WTC11 (cell line): ENCODE measurements around the gene DCUN1D2. TPM values are rescaled to one million over a fixed set of nuclear protein-coding genes. Genes with fewer than 3 reads are reported as not detected.
A peak's percentile ranks its signal among the peaks of the same experiment; 100 is the strongest.

Source experiments
- ATAC-seq: fragments of 200-7000 bp; cut with Tn5 transposase; 2 replicates; pipeline ENCODE4 v1.10.0; 2021; ENCODE audit warnings: mild to moderate bottlenecking, moderate library complexity
- CTCF ChIA-PET: fragments of 300-600 bp; sonication (Branson Sonifier 250); formaldehyde crosslinking; loops from one replicate; lab custom pipeline; 2021; ENCODE audit warnings: antibody characterized with exemption; lab: Charles Lee
- POLR2A ChIA-PET: fragments of 350-600 bp; sonication (Branson Sonifier 250); formaldehyde crosslinking; loops from one replicate; lab custom pipeline; 2021; ENCODE audit warnings: antibody characterized with exemption; lab: Charles Lee
- DNase-seq: peaks from one replicate; pipeline ENCODE4 v3.0.0; 2021; ENCODE audit warnings: low spot score
- H3K27ac Mint-ChIP-seq: 2 replicates; pipeline ENCODE4 v1.8.0; 2021; ENCODE audit warnings: mixed read lengths
- H3K27me3 Mint-ChIP-seq: 2 replicates; pipeline ENCODE4 v1.8.0; 2021; ENCODE audit warnings: low read depth, mild to moderate bottlenecking, moderate library complexity, mixed read lengths
- H3K36me3 Mint-ChIP-seq: 2 replicates; pipeline ENCODE4 v1.8.0; 2021; ENCODE audit warnings: mixed read lengths
- H3K4me1 Mint-ChIP-seq: 2 replicates; pipeline ENCODE4 v1.8.0; 2022; ENCODE audit warnings: mixed read lengths
- H3K4me3 Mint-ChIP-seq: 2 replicates; pipeline ENCODE4 v1.8.0; 2021; ENCODE audit warnings: mild to moderate bottlenecking, moderate library complexity, mixed read lengths
- H3K9me3 Mint-ChIP-seq: 2 replicates; pipeline ENCODE4 v1.8.0; 2021; ENCODE audit warnings: mixed read lengths
- ARID4B ChIP-seq: sonication (generic); formaldehyde crosslinking; IDR thresholded peaks from 2 replicates; pipeline ENCODE4 v1.8.0; 2023; ENCODE audit warnings: missing genetic modification reagents, mild to moderate bottlenecking, borderline replicate concordance
- CREB1 ChIP-seq: sonication (generic); formaldehyde crosslinking; IDR thresholded peaks from 2 replicates; pipeline ENCODE4 v1.8.0; 2023; ENCODE audit warnings: mild to moderate bottlenecking, missing genetic modification reagents
- FOXJ3 ChIP-seq: sonication (generic); formaldehyde crosslinking; IDR thresholded peaks from 2 replicates; pipeline ENCODE4 v1.9.0; 2021; ENCODE audit warnings: missing genetic modification reagents, mild to moderate bottlenecking, borderline replicate concordance
- FOXP1 ChIP-seq: sonication (generic); formaldehyde crosslinking; IDR thresholded peaks from 2 replicates; pipeline ENCODE4 v1.8.0; 2022; ENCODE audit warnings: missing genetic modification reagents, mild to moderate bottlenecking, moderate library complexity, borderline replicate concordance
- GABPB1 ChIP-seq: sonication (generic); formaldehyde crosslinking; IDR thresholded peaks from 2 replicates; pipeline ENCODE4 v1.8.1; 2023; ENCODE audit warnings: mild to moderate bottlenecking, missing genetic modification reagents
- GRHL2 ChIP-seq: fragments of 250-450 bp; sonication (Bioruptor Pico); IDR thresholded peaks from 2 replicates; pipeline ENCODE4 v1.8.0; 2022; ENCODE audit warnings: mild to moderate bottlenecking, moderate library complexity; ENCODE audit not compliant: insufficient replicate concordance, severe bottlenecking
- HMGA2 ChIP-seq: fragments of 250-450 bp; sonication (Bioruptor Pico); IDR thresholded peaks from 2 replicates; pipeline ENCODE4 v1.4.0; 2021; ENCODE audit warnings: mild to moderate bottlenecking, moderate library complexity
- IRF2 ChIP-seq: sonication (generic); formaldehyde crosslinking; IDR thresholded peaks from 2 replicates; pipeline ENCODE4 v1.8.0; 2022; ENCODE audit warnings: low read depth, missing genetic modification reagents, borderline replicate concordance
- NFATC4 ChIP-seq: fragments of 250-450 bp; sonication (Bioruptor Pico); IDR thresholded peaks from 2 replicates; pipeline ENCODE4 v1.9.0; 2021; ENCODE audit warnings: mild to moderate bottlenecking
- SMAD3 ChIP-seq: sonication (generic); formaldehyde crosslinking; IDR thresholded peaks from 2 replicates; pipeline ENCODE4 v1.8.0; 2022; ENCODE audit warnings: missing genetic modification reagents, mild to moderate bottlenecking, borderline replicate concordance
- SMAD4 ChIP-seq: sonication (generic); formaldehyde crosslinking; IDR thresholded peaks from 2 replicates; pipeline ENCODE4 v1.8.0; 2022; ENCODE audit warnings: mild to moderate bottlenecking, missing genetic modification reagents
- SOX15 ChIP-seq: fragments of 250-450 bp; sonication (Bioruptor Pico); IDR thresholded peaks from 2 replicates; pipeline ENCODE4 v1.9.0; 2021; ENCODE audit warnings: mild to moderate bottlenecking
- USF1 ChIP-seq: sonication (generic); formaldehyde crosslinking; IDR thresholded peaks from 2 replicates; pipeline ENCODE4 v1.8.0; 2022; ENCODE audit warnings: mild to moderate bottlenecking, missing genetic modification reagents
- ZBTB21 ChIP-seq: sonication (generic); formaldehyde crosslinking; IDR thresholded peaks from 2 replicates; pipeline ENCODE4 v1.8.1; 2023; ENCODE audit warnings: mild to moderate bottlenecking, missing genetic modification reagents, borderline replicate concordance
- ZBTB43 ChIP-seq: sonication (generic); formaldehyde crosslinking; IDR thresholded peaks from 2 replicates; pipeline ENCODE4 v1.8.1; 2023; ENCODE audit warnings: mild to moderate bottlenecking, missing genetic modification reagents
- ZNF232 ChIP-seq: sonication (generic); formaldehyde crosslinking; IDR thresholded peaks from 2 replicates; pipeline ENCODE4 v1.8.0; 2022; ENCODE audit warnings: mild to moderate bottlenecking, missing genetic modification reagents
- ZNF396 ChIP-seq: fragments of 250-450 bp; sonication (Bioruptor Pico); IDR thresholded peaks from 2 replicates; pipeline ENCODE4 v1.8.0; 2021; ENCODE audit warnings: mild to moderate bottlenecking, moderate library complexity, borderline replicate concordance
- total RNA-seq: library from RNA; stranded (reverse); gene quantifications from 3 replicates; pipeline ENCODE4 v1.2.3, GENCODE V29; 2021
- TF ChIP-seq, protein P1 (sequence below): fragments of 250-450 bp; sonication (Bioruptor Pico); IDR thresholded peaks from 2 replicates; pipeline ENCODE4 v2.1.2; 2022; ENCODE audit warnings: mild to moderate bottlenecking, moderate library complexity
- TF ChIP-seq, protein P2 (sequence below): fragments of 250-450 bp; sonication (Bioruptor Pico); conservative IDR thresholded peaks from 2 replicates; pipeline ENCODE4 v1.9.0; 2021; ENCODE audit warnings: mild to moderate bottlenecking
- TF ChIP-seq, protein P3 (sequence below): fragments of 250-450 bp; sonication (Bioruptor Pico); IDR thresholded peaks from 2 replicates; pipeline ENCODE4 v1.9.0; 2021; ENCODE audit warnings: mild to moderate bottlenecking, borderline replicate concordance

Gene DCUN1D2
- total RNA-seq, 1 experiment from 2014 or later, result 42.5 TPM

DNA sequence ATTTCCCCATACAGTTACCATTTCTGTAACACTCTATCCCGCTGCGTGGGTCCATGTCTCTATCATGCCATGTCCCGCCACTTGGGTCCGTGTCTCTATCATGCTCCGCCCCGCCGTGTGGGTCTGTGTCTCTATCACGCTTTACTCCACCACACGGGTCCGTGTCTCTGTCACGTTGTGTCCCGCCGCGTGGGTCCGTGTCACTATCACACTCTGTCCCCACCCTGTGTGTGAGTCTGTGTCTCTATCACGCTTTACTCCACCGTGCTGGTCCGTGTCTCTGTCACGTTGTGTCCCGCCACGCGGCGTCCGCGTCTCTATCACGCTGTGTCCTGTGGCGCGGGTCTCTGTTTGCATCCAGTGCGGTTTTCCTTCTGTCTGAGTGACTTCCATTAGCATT is 48.9 kb downstream of the DCUN1D2 start:
- Mint-ChIP-seq H3K27ac (no peak overlapping the region), H3K27me3 (no peaks in the 10 kb centered on the region), H3K9me3 (0 out of 2 replicates have a peak, but pooled peaks cover 5% of the 10 kb centered on the region), H3K4me3 (no peak overlapping the region), H3K36me3 (peaks cover 5% of the 10 kb centered on the region), H3K4me1 (no peaks in the 10 kb centered on the region)
- ATAC-seq, result no peak
- CTCF ChIA-PET, result no interaction called here
- no peak for DNase-seq
- POLR2A ChIA-PET, result no interaction called here
- TF ChIP-seq ZBTB43 (CRISPR knock-in tag) (no peak), ARID4B (CRISPR knock-in tag) (no peak), SMAD3 (CRISPR knock-in tag) (no peak), IRF2 (no peak)

- H3K27ac Mint-ChIP-seq, result no peak overlapping the region
- no peaks in the 10 kb centered on the region for H3K4me1 Mint-ChIP-seq
- ChIA-PET POLR2A (no interaction called here), CTCF (interaction anchor here (0.8 kb wide), 1 partner anchor 14 kb away, joined by 3 read pairs; no protein-coding TSS in a partner anchor)
- peak; percentile 24; the same call in 1 of the 2 replicates for ATAC-seq
- no peaks in the 10 kb centered on the region for H3K27me3 Mint-ChIP-seq
- TF ChIP-seq NFATC4 (CRISPR knock-in tag) (no peak), USF1 (CRISPR knock-in tag) (no peak), SMAD3 (CRISPR knock-in tag) (no peak), SOX15 (CRISPR knock-in tag) (no peak), FOXP1 (CRISPR knock-in tag) (no peak), ZNF232 (CRISPR knock-in tag) (no peak), GABPB1 (CRISPR knock-in tag) (no peak), HMGA2 (no peak), ZNF396 (CRISPR knock-in tag) (no peak), FOXJ3 (no peak), GRHL2 (CRISPR knock-in tag) (no peak), ZBTB21 (CRISPR knock-in tag) (no peak), SMAD4 (CRISPR knock-in tag) (no peak), CREB1 (CRISPR knock-in tag) (no peak)
- TF ChIP-seq, protein P1, sequence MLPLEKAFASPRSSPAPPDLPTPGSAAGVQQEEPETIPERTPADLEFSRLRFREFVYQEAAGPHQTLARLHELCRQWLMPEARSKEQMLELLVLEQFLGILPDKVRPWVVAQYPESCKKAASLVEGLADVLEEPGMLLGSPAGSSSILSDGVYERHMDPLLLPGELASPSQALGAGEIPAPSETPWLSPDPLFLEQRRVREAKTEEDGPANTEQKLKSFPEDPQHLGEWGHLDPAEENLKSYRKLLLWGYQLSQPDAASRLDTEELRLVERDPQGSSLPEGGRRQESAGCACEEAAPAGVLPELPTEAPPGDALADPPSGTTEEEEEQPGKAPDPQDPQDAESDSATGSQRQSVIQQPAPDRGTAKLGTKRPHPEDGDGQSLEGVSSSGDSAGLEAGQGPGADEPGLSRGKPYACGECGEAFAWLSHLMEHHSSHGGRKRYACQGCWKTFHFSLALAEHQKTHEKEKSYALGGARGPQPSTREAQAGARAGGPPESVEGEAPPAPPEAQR, result no peak
- TF ChIP-seq, protein P2, sequence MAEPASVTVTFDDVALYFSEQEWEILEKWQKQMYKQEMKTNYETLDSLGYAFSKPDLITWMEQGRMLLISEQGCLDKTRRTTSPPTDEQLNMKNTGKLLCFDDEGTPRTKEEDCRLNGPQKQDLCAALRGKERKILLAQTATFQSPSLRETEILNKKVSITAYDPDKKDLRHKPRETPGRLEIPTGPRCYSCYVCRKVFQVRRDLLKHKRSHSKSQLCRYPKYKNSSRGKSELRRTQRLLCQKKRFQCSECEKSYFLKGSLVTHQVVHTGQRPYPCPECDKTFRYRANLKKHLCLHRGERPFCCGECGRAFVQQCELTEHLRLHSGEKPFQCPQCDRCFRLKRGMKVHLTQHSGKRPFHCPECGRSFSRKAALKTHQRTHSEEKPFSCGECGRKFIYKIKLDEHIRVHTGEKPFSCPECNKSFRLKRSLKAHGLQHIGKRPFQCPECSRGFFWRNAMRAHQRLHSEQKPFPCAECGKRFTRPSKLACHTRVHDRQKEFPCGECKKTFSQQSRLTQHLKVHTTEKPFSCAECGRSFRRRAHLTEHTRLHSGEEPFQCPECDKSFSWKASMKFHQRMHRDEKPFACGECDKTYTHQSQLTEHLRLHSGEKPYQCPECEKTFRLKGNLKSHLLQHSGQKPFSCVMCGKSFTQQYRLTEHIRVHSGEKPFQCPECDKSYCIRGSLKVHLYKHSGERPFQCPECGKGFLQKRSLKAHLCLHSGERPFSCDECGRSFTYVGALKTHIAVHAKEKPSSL (CRISPR knock-in tag), result no peak
- TF ChIP-seq, protein P3, sequence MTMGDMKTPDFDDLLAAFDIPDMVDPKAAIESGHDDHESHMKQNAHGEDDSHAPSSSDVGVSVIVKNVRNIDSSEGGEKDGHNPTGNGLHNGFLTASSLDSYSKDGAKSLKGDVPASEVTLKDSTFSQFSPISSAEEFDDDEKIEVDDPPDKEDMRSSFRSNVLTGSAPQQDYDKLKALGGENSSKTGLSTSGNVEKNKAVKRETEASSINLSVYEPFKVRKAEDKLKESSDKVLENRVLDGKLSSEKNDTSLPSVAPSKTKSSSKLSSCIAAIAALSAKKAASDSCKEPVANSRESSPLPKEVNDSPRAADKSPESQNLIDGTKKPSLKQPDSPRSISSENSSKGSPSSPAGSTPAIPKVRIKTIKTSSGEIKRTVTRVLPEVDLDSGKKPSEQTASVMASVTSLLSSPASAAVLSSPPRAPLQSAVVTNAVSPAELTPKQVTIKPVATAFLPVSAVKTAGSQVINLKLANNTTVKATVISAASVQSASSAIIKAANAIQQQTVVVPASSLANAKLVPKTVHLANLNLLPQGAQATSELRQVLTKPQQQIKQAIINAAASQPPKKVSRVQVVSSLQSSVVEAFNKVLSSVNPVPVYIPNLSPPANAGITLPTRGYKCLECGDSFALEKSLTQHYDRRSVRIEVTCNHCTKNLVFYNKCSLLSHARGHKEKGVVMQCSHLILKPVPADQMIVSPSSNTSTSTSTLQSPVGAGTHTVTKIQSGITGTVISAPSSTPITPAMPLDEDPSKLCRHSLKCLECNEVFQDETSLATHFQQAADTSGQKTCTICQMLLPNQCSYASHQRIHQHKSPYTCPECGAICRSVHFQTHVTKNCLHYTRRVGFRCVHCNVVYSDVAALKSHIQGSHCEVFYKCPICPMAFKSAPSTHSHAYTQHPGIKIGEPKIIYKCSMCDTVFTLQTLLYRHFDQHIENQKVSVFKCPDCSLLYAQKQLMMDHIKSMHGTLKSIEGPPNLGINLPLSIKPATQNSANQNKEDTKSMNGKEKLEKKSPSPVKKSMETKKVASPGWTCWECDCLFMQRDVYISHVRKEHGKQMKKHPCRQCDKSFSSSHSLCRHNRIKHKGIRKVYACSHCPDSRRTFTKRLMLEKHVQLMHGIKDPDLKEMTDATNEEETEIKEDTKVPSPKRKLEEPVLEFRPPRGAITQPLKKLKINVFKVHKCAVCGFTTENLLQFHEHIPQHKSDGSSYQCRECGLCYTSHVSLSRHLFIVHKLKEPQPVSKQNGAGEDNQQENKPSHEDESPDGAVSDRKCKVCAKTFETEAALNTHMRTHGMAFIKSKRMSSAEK (CRISPR knock-in tag), result no peak
- H3K4me3 Mint-ChIP-seq, result no peak overlapping the region
- 0 out of 2 replicates have a peak, but pooled peaks cover 2% of the 10 kb centered on the region for H3K9me3 Mint-ChIP-seq
- H3K36me3 Mint-ChIP-seq, result peaks cover 2% of the 10 kb centered on the region
- no peak for DNase-seq
Measured at GRCh38 chr13:113437408-113438010, 53.0 kb downstream of the DCUN1D2 start.
